NCI-H526 (cell line): ENCODE results near the gene GDF9.
A peak's percentile ranks its signal among the peaks of the same experiment; 100 is the strongest.

Experiments used
- DNase-seq, 2 experiments: peaks; one replicate each; lab custom pipeline; 2025; lab: John Stamatoyannopoulos, UW

GDF9 gene

GRCh38 chr5:132837868-132838267, 28.4 kb downstream of the GDF9 start:
- DNase-seq, result no peak

GRCh38 chr5:132836852-132837251, 29.4 kb downstream of the GDF9 start:
- DNase-seq, result no peak

- DNase-seq, result no peak
Observed at GRCh38 chr5:132834057-132834456, 32.2 kb downstream of the GDF9 start.

- no peak for DNase-seq
Observed at GRCh38 chr5:132832612-132833011, 33.7 kb downstream of the GDF9 start.

DNA sequence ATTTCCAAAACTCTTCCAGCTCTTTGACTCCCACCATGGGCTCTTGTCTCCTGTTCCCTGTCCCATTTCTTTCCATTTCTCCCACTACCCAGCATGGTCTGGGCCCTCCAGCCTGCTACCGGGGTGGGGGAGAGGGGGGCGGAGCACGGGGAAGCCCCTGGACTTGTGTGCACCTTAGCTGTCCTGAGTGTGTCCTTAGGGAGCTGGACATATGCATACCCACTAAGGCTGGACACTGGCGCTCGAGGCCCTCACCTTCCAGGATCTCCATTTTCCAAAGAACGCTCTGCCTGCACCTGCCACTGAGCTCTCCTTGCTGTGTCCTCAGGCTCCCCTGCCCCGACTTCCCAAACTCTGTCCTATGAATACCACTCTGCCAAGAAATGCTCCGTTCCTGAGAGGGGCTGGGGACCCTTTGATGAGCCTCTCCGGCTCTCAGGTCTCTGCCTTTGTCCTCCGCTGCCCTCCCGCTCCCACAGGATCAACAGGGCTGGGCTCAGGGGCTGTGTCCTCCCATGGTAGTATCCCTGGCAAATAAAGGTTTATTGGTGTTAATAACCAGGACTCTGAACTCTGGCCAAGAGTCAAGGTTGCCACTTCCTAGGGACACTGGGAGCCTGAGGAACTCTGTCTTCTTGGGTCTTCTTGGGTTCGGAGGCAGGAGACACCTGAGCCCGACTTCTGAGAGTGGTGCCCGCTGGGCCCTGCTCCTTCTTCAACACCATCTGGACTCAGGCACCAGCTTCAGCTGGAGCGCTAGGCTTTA, 35.0 kb downstream of the GDF9 start:
- DNase-seq, result no peak

DNA sequence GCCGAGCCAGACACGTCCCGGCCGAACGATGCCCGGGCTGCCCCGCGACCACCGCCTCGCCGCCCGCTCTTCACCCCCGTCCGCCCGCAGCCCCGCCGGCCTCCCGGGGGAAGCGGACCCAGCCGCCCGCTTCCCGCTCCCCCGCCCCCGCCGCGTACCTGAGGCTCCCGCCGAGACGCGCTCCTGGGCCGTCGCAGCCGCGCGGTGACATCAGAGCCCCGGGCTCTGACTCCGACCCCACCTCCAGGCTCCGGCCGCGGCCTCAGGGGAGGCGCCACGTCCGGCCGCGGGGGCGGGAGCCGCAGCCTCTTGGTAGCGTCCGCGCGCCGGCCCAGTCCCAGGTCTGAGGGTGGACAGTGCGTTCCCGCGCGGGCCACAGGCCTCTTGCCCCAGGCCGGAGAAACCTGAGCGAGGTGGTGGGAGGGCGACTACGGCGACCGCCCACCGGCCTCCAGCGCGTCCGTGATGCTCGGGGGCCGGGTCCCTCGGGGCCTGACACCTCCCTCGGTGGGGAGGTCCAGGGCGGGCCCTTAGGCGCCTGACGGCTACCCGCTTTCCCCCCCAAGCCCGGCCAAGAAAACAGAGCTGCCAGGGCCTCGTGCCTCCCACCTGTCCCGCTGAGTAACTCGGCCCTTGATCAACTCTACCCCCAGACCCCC, 35.7 kb downstream of the GDF9 start, which contains the start of gene SHROOM1:
Gene SHROOM1, minus strand, starts transcription at position 212 of the 659 bp plus-strand sequence. CDS start 4,507 bp downstream, outside the sequence.
- peak in 1 of 2 experiments; percentile 56 for DNase-seq

DNA sequence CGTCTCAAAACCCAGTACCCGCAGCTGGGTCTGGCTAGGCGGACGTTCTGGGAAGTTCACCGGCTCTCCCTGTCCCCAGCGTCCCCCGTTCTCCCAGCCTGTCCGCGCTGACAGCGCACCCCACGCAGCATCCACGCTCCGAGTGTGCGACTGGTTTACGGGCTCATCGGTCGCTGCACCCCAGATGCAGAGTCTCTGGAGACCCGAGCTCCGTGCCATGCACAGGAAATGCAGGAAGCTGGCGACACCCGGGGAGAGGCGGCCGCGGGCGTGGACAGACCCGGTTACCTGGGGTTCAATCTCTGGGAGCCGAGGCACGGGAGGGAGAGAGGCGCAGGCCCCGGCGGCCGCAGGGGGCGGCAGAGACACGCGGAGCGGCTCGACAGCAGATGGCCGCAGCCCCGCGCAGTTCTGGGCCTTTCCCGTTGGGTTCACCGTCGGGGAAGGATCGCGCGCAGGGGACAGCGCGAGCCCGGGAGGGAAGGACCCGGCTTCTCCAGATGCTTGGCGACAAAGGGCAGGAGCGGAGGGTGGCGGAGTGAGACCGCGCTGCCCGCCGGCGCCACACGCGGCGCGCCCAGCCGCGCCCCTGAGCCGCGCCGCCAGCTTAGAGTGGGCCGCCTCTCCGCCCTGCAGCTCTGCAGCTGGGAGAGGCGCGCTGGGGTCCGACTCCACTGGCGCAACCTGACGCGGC, 36.4 kb downstream of the GDF9 start:
- peak; percentile 8 to 74 for DNase-seq

DNA sequence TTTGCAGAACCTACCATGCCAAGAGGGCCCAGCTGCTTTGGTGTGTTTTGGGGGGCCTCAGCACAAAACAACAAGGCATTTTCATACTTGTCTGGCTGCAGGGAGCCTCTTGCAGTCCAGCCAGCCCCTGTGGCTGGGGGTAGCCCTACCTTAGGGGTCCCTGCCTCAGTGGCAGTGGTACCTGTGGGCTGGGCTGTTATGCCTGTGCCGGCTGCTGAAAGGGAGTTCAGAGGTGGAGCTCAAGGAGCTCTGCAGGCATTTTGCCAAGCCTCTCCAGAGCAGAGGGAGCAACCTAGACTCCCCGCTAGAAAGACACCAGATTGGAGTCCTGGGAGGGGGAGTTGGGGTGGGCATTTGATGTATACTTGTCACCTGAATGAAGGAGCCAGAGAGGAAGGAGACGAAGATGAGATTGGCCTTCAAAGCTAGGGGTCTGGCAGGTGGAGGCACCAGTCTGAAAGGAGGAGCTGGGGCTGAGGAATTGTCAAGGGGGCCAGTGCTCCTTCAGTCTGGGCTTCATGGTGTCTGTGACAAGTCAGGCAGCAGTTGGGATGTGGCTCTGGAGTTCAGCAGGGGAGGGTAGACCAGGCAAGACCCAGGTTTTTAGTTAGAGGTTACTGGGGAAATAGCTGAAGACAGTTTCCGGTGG, 37.3 kb downstream of the GDF9 start:
- DNase-seq, result no peak

GRCh38 chr5:132827943-132828673, 38.2 kb downstream of the GDF9 start:
- no peak for DNase-seq

DNA sequence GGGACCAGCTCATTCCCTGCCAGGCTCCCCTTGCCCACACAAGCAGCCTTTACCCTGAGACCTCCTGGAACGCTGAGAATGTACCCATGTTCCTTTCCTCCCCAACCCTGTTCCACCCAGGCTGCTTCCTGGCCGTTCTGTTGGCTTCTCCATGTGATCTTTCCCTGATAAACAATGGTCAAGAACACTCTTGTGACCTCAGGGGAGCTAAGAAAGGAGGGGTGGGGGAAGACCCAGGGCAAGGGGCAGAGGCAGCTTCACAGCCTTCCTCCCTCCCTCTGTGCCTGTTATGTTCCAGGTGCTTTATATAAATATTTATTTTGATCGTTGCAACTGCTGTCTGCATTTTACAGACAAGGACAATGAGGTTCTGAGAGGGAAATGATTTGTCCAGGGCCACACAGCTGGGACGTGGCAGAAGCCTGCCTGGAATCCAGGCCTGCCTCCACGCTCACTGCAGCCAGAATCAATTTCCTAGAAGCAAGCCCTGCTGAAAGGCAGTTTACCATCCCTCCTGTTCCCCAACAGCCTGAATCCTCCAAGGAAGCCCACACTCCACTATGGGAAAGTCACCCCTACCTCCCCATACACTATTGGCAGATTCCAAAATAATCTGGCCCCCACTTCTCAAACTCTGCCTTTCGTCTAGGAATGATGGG, 39.7 kb downstream of the GDF9 start:
- no peak for DNase-seq

DNA sequence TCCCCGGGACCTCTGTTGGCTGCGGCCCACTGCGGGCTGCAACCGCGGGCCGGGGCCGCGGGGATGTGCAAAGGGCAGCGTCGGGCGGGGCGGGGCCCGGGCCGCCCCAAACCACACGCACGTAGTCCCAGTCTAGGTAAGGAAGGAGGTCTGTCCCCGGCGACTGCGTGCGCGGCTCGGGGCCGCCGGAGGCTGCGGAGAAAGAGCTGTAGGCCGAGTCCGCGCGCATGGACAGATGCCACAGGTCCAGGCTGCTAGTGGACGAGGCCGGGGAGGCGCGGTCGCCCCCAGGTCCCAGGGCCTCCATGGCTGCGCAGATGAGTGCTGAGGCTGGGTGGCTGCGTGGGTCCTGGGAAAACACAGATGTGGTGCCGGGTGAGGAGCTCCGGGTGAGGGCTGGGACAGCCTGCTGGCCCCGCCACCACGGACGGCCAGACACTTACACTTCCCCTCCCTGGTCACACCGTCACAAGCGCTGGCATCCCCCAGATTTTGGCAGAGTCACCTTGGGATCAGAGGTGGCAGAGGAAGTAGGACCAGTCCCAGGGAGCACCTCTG, 40.4 kb downstream of the GDF9 start:
- DNase-seq, result no peak

- DNase-seq, result no peak
Observed at GRCh38 chr5:132825033-132825833, 41.0 kb downstream of the GDF9 start.

GRCh38 chr5:132824426-132824825, 41.8 kb downstream of the GDF9 start:
- DNase-seq, result no peak

DNA sequence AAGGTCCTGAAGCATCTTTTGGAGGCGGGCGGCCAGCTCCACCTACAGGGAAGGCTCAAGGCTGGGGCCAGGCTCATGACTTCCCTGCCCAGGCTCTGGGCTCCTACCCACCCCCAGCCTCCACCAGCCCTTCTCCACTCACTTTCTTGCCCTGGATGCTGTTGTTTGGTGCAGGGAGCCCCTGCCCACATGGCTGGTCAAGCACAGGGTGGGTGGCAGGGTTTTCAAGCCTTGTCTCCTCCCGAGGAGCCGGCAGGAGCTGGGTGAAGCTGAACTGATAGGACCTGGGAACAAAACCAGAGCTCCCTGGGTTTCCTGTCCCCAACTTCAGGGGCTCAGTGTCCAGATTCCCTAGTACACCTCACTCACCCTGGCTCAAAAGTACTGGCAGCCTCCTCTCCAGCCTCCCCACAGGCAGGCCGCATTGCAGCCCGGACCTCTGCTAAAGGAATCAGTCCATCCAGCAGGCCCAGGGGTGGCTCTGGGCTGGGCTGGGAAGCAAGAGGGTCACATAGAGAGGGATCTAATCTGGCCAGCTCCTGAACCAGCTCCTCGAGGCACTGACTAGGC, 42.7 kb downstream of the GDF9 start:
- DNase-seq, result peak in 1 of 2 experiments; percentile 13

GRCh38 chr5:132822650-132823480, 43.4 kb downstream of the GDF9 start:
- peak in 1 of 2 experiments; percentile 44 for DNase-seq

GRCh38 chr5:132821791-132822190, 44.5 kb downstream of the GDF9 start:
- no peak for DNase-seq

GRCh38 chr5:132821350-132821749, 44.9 kb downstream of the GDF9 start:
- no peak for DNase-seq

DNA sequence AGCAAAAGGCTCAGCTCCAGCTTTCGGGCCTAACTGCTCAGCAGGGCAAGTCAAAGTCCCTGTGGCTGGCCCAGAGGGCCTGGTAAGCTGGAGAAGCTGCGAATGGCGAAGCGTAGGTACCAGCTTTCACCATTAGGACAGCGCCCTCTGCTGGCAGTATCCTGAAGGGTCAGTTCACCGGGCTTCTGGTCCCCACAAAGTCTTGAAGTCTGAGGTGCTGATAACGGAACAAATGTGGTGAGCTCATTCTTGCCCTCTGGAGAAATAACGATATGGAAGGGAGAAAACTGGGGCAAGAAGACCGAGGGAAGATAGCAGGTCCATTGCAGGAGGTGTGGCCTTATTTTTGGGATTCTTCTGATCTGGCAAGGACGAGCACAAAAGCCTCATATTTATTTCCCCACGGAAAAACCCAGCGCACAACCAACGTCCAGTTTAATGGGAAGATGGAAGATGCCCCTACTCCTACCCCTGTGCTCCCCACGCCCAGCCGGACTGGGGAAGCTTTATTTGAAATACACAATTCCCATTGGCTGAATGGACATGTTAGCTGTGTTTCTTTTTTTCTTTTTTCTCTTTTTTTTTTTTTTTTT, 46.0 kb downstream of the GDF9 start:
- peak; percentile 69 to 91 for DNase-seq
